ENCODE results near the gene VLDLR.
A peak's percentile ranks its signal among the peaks of the same experiment; 100 is the strongest.

Gene VLDLR

DNA sequence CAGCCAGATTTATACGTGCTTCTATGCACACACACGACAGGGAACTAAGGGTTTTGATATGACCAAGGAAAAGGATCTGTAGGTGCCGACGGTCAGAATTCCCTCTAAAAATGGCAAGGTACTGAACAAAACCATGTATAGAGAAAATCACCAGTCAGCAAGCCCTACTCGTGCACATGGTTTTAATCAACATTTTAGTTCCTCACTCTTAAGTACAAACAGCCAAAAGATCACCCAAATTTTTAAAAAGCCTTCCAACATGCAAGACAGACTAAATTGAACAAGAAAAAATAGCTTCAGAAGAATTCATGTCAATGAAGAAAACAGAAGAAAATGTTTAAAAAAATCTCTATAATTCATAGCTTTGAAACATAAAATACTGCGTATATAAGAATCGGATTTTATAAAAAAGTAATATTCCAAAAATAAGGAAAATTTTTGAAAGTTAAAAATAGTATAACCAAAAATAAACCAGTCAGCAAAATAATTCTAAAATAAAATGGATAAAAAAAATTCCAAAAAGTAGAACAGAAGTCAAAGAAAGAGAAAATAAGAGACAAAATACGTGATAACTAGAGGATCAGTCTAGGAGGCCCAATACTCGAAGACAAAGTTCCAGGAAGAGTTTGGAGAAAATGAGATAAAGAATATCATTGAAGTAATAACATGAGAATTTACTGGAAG lies 52.7 kb downstream of the VLDLR start:
- Histone ChIP-seq H3K36me3 (no peaks in the 10 kb centered on the region), H3K9me3 (no peaks in the 10 kb centered on the region), H3K4me1 (peaks cover 10% of the 10 kb centered on the region), H3K27me3 (no peaks in the 10 kb centered on the region), H3K4me3 (ENCODE audit: low read depth, low read length) (no peak overlapping the region)
- TF ChIP-seq, protein P1, sequence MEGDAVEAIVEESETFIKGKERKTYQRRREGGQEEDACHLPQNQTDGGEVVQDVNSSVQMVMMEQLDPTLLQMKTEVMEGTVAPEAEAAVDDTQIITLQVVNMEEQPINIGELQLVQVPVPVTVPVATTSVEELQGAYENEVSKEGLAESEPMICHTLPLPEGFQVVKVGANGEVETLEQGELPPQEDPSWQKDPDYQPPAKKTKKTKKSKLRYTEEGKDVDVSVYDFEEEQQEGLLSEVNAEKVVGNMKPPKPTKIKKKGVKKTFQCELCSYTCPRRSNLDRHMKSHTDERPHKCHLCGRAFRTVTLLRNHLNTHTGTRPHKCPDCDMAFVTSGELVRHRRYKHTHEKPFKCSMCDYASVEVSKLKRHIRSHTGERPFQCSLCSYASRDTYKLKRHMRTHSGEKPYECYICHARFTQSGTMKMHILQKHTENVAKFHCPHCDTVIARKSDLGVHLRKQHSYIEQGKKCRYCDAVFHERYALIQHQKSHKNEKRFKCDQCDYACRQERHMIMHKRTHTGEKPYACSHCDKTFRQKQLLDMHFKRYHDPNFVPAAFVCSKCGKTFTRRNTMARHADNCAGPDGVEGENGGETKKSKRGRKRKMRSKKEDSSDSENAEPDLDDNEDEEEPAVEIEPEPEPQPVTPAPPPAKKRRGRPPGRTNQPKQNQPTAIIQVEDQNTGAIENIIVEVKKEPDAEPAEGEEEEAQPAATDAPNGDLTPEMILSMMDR (IDR thresholded peaks at IDR 0.05; ENCODE audit: low read depth, low read length): no peak
- DNase-seq: no peak

DNA sequence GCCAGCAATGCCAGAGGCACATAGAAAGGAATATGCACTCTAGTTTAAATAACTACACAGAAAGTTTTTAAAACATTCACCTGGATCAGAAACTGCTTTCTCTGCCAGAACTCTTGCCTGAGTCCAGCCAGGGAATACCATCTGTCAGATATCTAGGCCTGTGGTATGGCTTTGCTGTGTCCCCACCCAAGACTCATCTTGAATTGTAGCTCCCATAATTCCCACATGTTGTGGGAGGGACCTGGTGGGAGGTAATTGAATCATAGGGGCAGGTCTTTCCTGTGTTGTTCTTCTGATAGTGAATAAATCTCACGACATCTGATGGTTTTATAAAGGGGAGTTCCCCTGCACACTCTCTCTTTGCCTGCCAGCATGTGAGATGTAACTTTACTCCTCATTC lies 54.2 kb downstream of the VLDLR start:
- H3K36me3 ChIP-seq: no peaks in the 10 kb centered on the region
- DNase-seq: no peak
- H3K9me3 ChIP-seq: no peaks in the 10 kb centered on the region
- H3K4me3 ChIP-seq (ENCODE audit: low read depth, low read length): no peak overlapping the region
- H3K27me3 ChIP-seq: no peaks in the 10 kb centered on the region
- TF ChIP-seq, protein P1 (IDR thresholded peaks at IDR 0.05; ENCODE audit: low read depth, low read length): no peak
- peaks cover 10% of the 10 kb centered on the region for H3K4me1 ChIP-seq

DNA sequence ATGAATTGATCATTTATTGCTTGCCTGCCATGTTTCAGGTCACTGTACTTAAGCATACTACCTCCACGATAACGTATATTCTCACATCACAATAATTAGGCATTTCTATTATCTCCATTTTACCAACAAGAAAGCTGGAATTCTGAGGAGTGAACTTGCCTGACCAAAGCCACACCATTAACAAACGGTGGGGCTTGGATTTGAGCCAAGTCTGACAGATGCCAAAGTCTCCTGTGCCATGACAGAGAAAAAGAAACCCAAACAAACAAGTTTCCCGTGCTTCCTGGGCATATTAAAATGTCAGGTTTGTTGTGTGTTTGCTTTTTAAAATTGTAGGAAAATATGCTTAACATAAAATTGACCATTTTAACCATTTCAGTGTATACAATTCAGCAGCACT lies 54.9 kb downstream of the VLDLR start:
- no peaks in the 10 kb centered on the region for H3K36me3 ChIP-seq
- H3K9me3 ChIP-seq: no peaks in the 10 kb centered on the region
- peaks cover 10% of the 10 kb centered on the region for H3K4me1 ChIP-seq
- no peaks in the 10 kb centered on the region for H3K27me3 ChIP-seq
- TF ChIP-seq, protein P1 (IDR thresholded peaks at IDR 0.05; ENCODE audit: low read depth, low read length): no peak
- peak; percentile 43 for DNase-seq
- no peak overlapping the region for H3K4me3 ChIP-seq (ENCODE audit: low read depth, low read length)

DNA sequence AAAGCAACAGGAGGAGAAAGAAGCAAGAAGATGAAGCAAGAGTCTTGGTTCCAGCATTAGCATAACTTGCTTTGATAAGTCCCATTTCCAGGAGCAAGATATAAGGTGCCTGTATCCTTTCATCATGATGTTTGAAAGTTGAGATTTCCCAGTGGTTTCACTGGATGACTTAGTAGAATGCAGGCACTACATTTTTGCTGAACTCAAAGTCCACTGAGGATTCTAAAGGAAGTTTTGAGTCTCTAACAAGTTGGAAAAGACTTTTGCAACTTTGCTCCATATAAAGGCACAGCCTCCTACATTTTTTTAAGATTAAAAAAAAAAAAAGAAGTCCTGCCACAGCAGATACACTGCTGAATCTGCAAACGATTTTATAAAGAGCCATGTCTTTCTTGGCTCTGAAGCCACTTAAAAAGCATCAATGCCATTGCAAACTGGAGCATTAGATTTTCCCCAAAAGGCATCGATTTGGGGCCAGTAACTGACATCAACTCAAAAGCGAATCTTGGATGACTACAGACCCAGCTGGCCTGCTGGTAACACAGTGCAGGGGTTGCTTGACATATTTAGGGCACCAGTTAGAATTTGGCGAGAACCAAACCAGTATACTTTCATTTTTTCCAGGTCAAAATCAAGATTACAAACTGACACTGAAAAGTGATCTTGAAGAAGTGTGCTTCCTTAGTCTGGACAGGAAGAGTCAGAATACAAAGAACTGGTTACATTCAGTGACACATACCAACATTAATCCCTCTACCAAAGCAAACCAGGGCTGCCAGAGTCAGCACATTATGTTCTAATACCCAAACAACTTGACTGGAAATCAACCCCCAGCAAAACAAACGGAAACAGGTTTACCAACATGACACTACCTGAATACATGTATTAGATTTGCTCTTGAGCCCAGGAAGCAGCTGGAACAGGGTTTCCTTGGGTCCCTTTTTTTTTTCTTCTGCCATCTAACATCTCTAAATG lies 56.6 kb downstream of the VLDLR start:
- no peaks in the 10 kb centered on the region for H3K36me3 ChIP-seq

DNA sequence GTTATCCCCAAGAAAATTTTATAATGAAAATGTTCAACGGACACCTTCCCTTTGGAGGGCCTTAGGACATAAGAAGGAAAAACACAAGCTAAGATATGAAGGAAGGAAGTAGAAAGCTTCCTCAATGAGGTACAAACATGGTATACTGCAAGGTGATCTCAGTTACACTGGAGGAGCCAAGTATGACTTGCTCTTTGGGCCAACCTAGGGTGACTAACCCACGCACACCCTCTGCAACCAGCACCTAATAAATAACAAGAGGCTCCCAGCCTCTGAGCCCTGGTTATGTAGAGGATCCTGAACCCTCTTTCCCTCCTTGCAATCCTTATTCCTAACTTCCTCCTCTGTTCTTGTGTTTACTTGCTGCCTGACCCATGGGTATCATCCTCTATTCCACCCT lies 57.4 kb downstream of the VLDLR start:
- Histone ChIP-seq H3K27me3 (no peaks in the 10 kb centered on the region), H3K4me1 (peaks cover 10% of the 10 kb centered on the region), H3K4me3 (ENCODE audit: low read depth, low read length) (no peak overlapping the region), H3K9me3 (no peaks in the 10 kb centered on the region), H3K36me3 (no peaks in the 10 kb centered on the region)
- TF ChIP-seq, protein P1 (IDR thresholded peaks at IDR 0.05; ENCODE audit: low read depth, low read length): no peak
- no peak for DNase-seq

More for the DNA sequence above, 56.6 kb downstream of the VLDLR start:
- Histone ChIP-seq H3K4me1 (peaks cover 10% of the 10 kb centered on the region), H3K27me3 (no peaks in the 10 kb centered on the region), H3K4me3 (ENCODE audit: low read depth, low read length) (no peak overlapping the region), H3K9me3 (no peaks in the 10 kb centered on the region)
- no peak for DNase-seq
- TF ChIP-seq, protein P1 (IDR thresholded peaks at IDR 0.05; ENCODE audit: low read depth, low read length): no peak
